Measurements from ENCODE around the gene MKNK2.
A peak's percentile ranks its signal among the peaks of the same experiment; 100 is the strongest.
"Not testable (repeated sequence)": the region's sequence is repeated elsewhere in the genome, so short reads cannot be mapped to it uniquely, and the experiment has no call there.

DNA sequence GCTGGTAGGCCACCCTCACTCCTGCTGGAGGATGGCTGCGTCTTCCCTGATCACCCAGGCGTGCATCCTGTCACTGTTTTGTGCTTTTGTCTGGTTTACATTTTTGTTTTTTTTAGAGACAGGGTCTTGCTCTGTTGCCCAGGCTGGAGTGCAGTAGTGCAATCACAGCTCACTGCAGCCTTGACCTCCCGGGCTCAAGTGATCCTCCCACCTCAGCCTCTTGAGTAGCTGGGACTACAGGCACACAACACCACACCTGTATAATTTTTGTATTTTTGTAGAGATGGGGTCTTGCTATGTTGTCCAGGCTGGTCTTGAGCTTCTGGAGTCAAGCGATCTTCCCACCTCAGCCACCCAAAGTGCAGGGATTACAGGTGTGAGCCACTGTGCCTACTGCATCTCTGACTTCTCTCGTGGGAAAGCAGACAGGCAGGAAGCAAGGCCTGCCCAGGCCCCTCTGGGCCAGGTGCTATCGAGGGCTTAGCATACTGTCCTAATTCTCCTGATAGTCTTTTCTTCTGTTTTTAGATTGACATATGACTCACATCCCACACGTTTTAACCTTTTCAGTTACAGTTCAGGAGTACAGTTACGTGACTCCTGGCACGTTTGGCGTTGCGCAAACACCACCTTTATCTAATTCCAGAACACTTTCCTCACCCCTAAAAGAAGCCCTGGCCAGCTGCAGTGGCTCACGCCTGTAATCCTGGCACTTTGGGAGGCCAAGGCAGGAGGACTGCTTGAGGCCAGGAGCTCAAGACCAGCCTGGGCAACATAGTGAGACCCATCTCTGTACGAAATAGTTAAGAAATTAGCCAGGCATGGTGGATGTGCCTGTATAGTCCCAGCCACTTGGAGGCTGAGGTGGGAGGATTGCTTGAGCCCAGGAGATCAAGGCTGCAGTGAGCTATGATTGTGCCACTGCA is 35.9 kb upstream of the MKNK2 start:
- TF ChIP-seq SRF (IDR thresholded peaks at IDR 0.05; ENCODE audit: low read depth, low read length); ZFP41 (CRISPR knock-in tag; IDR thresholded peaks at IDR 0.05; ENCODE audit: borderline replicate concordance); PHB2 (IDR thresholded peaks at IDR 0.05; ENCODE audit: partially characterized antibody); HDAC6 (IDR thresholded peaks at IDR 0.05; ENCODE audit: low read depth, low read length); ZNF557 (CRISPR knock-in tag; IDR thresholded peaks at IDR 0.05): not testable (repeated sequence)
- peak; percentile 29; the same call in 1 of the 2 replicates for TF ChIP-seq ATF7 (IDR thresholded peaks at IDR 0.05)
- TF ChIP-seq ATF7 (CRISPR knock-in tag; IDR thresholded peaks at IDR 0.05): peak; percentile 71
- TF ChIP-seq PHF21A (CRISPR knock-in tag; IDR thresholded peaks at IDR 0.05): peak; percentile 91
- TF ChIP-seq, protein P1, sequence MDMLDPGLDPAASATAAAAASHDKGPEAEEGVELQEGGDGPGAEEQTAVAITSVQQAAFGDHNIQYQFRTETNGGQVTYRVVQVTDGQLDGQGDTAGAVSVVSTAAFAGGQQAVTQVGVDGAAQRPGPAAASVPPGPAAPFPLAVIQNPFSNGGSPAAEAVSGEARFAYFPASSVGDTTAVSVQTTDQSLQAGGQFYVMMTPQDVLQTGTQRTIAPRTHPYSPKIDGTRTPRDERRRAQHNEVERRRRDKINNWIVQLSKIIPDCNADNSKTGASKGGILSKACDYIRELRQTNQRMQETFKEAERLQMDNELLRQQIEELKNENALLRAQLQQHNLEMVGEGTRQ (IDR thresholded peaks at IDR 0.05; ENCODE audit: low read depth, low read length): not testable (repeated sequence)
- TF ChIP-seq, protein P1 (CRISPR knock-in tag; IDR thresholded peaks at IDR 0.05; ENCODE audit: borderline replicate concordance): not testable (repeated sequence)
- TF ChIP-seq KLF16 (CRISPR knock-in tag; IDR thresholded peaks at IDR 0.05): peak in 1 of 2 experiments; percentile 42; a peak in 1 of 4 replicates

Measured in HepG2 (cell line).